GM19452 (cell line): ENCODE data around the gene CYP2R1.

Source experiments
- ATAC-seq: cut with Tn5 transposase; IDR thresholded peaks from one replicate; pipeline ENCODE4 v1.9.1; 2021; ENCODE audit not compliant: unreplicated experiment

The CYP2R1 gene

GRCh38 chr11:14835496-14836492 lies 56.2 kb downstream of the CYP2R1 start:
- no peak for ATAC-seq
